ENCODE measurements around the gene HCAR1.
"Not testable (repeated sequence)": the region's sequence is repeated elsewhere in the genome, so short reads cannot be mapped to it uniquely, and the experiment has no call there.

Gene HCAR1

GRCh38 chr12:122724641-122725243 is 5.9 kb downstream of the HCAR1 start:
- in situ Hi-C loops (cut with MboI; ENCODE audit: low sequenced_read_pairs), result no loop called here

- in situ Hi-C loops (cut with MboI; ENCODE audit: low sequenced_read_pairs), result no loop called here
These were observed 8.3 kb downstream of the HCAR1 start for GRCh38 chr12:122722387-122722786.

GRCh38 chr12:122721057-122721545 is 9.5 kb downstream of the HCAR1 start:
- in situ Hi-C loops (cut with MboI; ENCODE audit: low sequenced_read_pairs), result no loop called here

GRCh38 chr12:122716658-122717057 is 14.0 kb downstream of the HCAR1 start, which contains the start of gene HCAR3:
Gene HCAR3, minus strand, starts transcription at chr12:122716811. Its CDS starts 74 bp downstream, at chr12:122716737.
- in situ Hi-C loops (cut with MboI; ENCODE audit: low sequenced_read_pairs), result not testable (repeated sequence)

- in situ Hi-C loops (cut with MboI; ENCODE audit: low sequenced_read_pairs), result not testable (repeated sequence)
These were observed 15.4 kb downstream of the HCAR1 start for GRCh38 chr12:122715211-122715610.

GRCh38 chr12:122713491-122714188 is 17.0 kb downstream of the HCAR1 start:
- in situ Hi-C loops (cut with MboI; ENCODE audit: low sequenced_read_pairs), result not testable (repeated sequence)

- in situ Hi-C loops (cut with MboI; ENCODE audit: low sequenced_read_pairs), result not testable (repeated sequence)
These were observed 19.4 kb downstream of the HCAR1 start for GRCh38 chr12:122711266-122711665.

GRCh38 chr12:122710341-122710740 is 20.3 kb downstream of the HCAR1 start:
- in situ Hi-C loops (cut with MboI; ENCODE audit: low sequenced_read_pairs), result not testable (repeated sequence)

GRCh38 chr12:122709287-122709686 is 21.4 kb downstream of the HCAR1 start:
- in situ Hi-C loops (cut with MboI; ENCODE audit: low sequenced_read_pairs), result not testable (repeated sequence)

GRCh38 chr12:122703841-122704240 is 26.8 kb downstream of the HCAR1 start:
- in situ Hi-C loops (cut with MboI; ENCODE audit: low sequenced_read_pairs), result not testable (repeated sequence)

- in situ Hi-C loops (cut with MboI; ENCODE audit: low sequenced_read_pairs), result not testable (repeated sequence)
These were observed 27.6 kb downstream of the HCAR1 start, which contains the start of gene HCAR2 for GRCh38 chr12:122702890-122703611. Gene HCAR2, minus strand, starts transcription at chr12:122703357. Its CDS starts 74 bp downstream, at chr12:122703283.

GRCh38 chr12:122701481-122701880 is 29.2 kb downstream of the HCAR1 start:
- in situ Hi-C loops (cut with MboI; ENCODE audit: low sequenced_read_pairs), result not testable (repeated sequence)

GRCh38 chr12:122700038-122700710 is 30.5 kb downstream of the HCAR1 start:
- in situ Hi-C loops (cut with MboI; ENCODE audit: low sequenced_read_pairs), result not testable (repeated sequence)

GRCh38 chr12:122696922-122697321 is 33.7 kb downstream of the HCAR1 start:
- in situ Hi-C loops (cut with MboI; ENCODE audit: low sequenced_read_pairs), result not testable (repeated sequence)

GRCh38 chr12:122691566-122691965 is 39.1 kb downstream of the HCAR1 start:
- in situ Hi-C loops (cut with MboI; ENCODE audit: low sequenced_read_pairs), result no loop called here

GRCh38 chr12:122688291-122688690 is 42.4 kb downstream of the HCAR1 start:
- in situ Hi-C loops (cut with MboI; ENCODE audit: low sequenced_read_pairs), result no loop called here

GRCh38 chr12:122687086-122687485 is 43.6 kb downstream of the HCAR1 start:
- in situ Hi-C loops (cut with MboI; ENCODE audit: low sequenced_read_pairs), result no loop called here

GRCh38 chr12:122686538-122686937 is 44.1 kb downstream of the HCAR1 start:
- in situ Hi-C loops (cut with MboI; ENCODE audit: low sequenced_read_pairs), result no loop called here

- in situ Hi-C loops (cut with MboI; ENCODE audit: low sequenced_read_pairs), result no loop called here
These were observed 46.3 kb downstream of the HCAR1 start for GRCh38 chr12:122684297-122684813.

GRCh38 chr12:122681814-122682213 is 48.8 kb downstream of the HCAR1 start:
- in situ Hi-C loops (cut with MboI; ENCODE audit: low sequenced_read_pairs), result no loop called here

GRCh38 chr12:122680989-122681388 is 49.7 kb downstream of the HCAR1 start:
- in situ Hi-C loops (cut with MboI; ENCODE audit: low sequenced_read_pairs), result not testable (repeated sequence)

Measured in HL-60/S4 treated with retinoic acid at 250 ng/mL for 4 days and 3 days (cell line).